Left ventricle myocardium inferior (tissue), 1 donor: ENCODE measurements around the gene STK32C. TPM values are rescaled to one million over a fixed set of nuclear protein-coding genes. Genes with fewer than 3 reads are reported as not detected.
"Not testable (repeated sequence)": the region's sequence is repeated elsewhere in the genome, so short reads cannot be mapped to it uniquely, and the experiment has no call there.

Experiments used
- DNase-seq: peaks from one replicate; pipeline ENCODE4 v3.0.0-alpha.2; 2020
- H3K27ac ChIP-seq: fragments of 200-600 bp; replicated peaks from 2 replicates; pipeline ENCODE4 v1.8.0; 2021
- H3K27me3 ChIP-seq: fragments of 200-600 bp; 2 replicates; pipeline ENCODE4 v1.8.0; 2021; ENCODE audit warnings: low read depth
- H3K36me3 ChIP-seq: fragments of 200-600 bp; 2 replicates; pipeline ENCODE4 v1.8.0; 2021
- H3K4me1 ChIP-seq: fragments of 200-600 bp; 2 replicates; pipeline ENCODE4 v1.8.0; 2021
- H3K4me3 ChIP-seq: fragments of 200-600 bp; 2 replicates; pipeline ENCODE4 v1.8.0; 2021; ENCODE audit warnings: mild to moderate bottlenecking, moderate library complexity
- H3K9me3 ChIP-seq: fragments of 200-600 bp; replicated peaks from 2 replicates; pipeline ENCODE4 v1.8.0; 2021
- intact Hi-C: fragments of 100-400 bp; cut with micrococcal nuclease; formaldehyde crosslinking; loops from one replicate; pipeline ENCODE4 v1.11.0; 2022
- total RNA-seq: library from RNA; stranded (reverse); fragmentation: NEBNext Ultra II Directional; extraction: Animal tissue kit (Norgen Biotek cat#: 25700); gene quantifications from one replicate; pipeline ENCODE4 v1.2.1, GENCODE V29; 2021
- TF ChIP-seq, protein P1 (sequence below): fragments of 200-600 bp; IDR thresholded peaks from 2 replicates; pipeline ENCODE4 v1.8.0; 2021; ENCODE audit warnings: antibody characterized with exemption, mild to moderate bottlenecking, borderline replicate concordance
- donor health status: DM: no; HTN: yes; CAD: no; lungs with severe emphysema.

Gene STK32C
- total RNA-seq, 1 donor from 2014 or later: 4.4 TPM

GRCh38 chr10:132271458-132272230 is 36.1 kb downstream of the STK32C start:
- Histone ChIP-seq H3K27me3 (peaks cover 20% of the 10 kb centered on the region), H3K27ac (no peak overlapping the region), H3K4me3 (no peak overlapping the region), H3K4me1 (no peaks in the 10 kb centered on the region), H3K36me3 (no peaks in the 10 kb centered on the region), H3K9me3 (no peaks in the 10 kb centered on the region)
- TF ChIP-seq, protein P1, sequence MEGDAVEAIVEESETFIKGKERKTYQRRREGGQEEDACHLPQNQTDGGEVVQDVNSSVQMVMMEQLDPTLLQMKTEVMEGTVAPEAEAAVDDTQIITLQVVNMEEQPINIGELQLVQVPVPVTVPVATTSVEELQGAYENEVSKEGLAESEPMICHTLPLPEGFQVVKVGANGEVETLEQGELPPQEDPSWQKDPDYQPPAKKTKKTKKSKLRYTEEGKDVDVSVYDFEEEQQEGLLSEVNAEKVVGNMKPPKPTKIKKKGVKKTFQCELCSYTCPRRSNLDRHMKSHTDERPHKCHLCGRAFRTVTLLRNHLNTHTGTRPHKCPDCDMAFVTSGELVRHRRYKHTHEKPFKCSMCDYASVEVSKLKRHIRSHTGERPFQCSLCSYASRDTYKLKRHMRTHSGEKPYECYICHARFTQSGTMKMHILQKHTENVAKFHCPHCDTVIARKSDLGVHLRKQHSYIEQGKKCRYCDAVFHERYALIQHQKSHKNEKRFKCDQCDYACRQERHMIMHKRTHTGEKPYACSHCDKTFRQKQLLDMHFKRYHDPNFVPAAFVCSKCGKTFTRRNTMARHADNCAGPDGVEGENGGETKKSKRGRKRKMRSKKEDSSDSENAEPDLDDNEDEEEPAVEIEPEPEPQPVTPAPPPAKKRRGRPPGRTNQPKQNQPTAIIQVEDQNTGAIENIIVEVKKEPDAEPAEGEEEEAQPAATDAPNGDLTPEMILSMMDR: no peak
- intact Hi-C loops: no loop called here
- no peak for DNase-seq

- peaks cover 20% of the 10 kb centered on the region for H3K27me3 ChIP-seq
- no peaks in the 10 kb centered on the region for H3K36me3 ChIP-seq
- H3K4me3 ChIP-seq: no peak overlapping the region
- intact Hi-C loops: no loop called here
- DNase-seq: no peak
- H3K9me3 ChIP-seq: no peaks in the 10 kb centered on the region
- no peaks in the 10 kb centered on the region for H3K4me1 ChIP-seq
- TF ChIP-seq, protein P1: no peak
- no peak overlapping the region for H3K27ac ChIP-seq
Observed at GRCh38 chr10:132270721-132271457, 36.9 kb downstream of the STK32C start.

GRCh38 chr10:132270256-132270655 is 37.5 kb downstream of the STK32C start:
- no peak for DNase-seq
- Histone ChIP-seq H3K27ac (no peak overlapping the region), H3K36me3 (no peaks in the 10 kb centered on the region), H3K4me3 (no peak overlapping the region), H3K4me1 (no peaks in the 10 kb centered on the region), H3K9me3 (no peaks in the 10 kb centered on the region), H3K27me3 (peaks cover 20% of the 10 kb centered on the region)
- intact Hi-C loops: no loop called here
- TF ChIP-seq, protein P1: no peak

GRCh38 chr10:132269266-132270230 is 38.2 kb downstream of the STK32C start:
- Histone ChIP-seq H3K27me3 (peaks cover 18% of the 10 kb centered on the region), H3K36me3 (no peaks in the 10 kb centered on the region), H3K4me1 (no peaks in the 10 kb centered on the region), H3K27ac (no peak overlapping the region), H3K4me3 (no peak overlapping the region), H3K9me3 (no peaks in the 10 kb centered on the region)
- TF ChIP-seq, protein P1: no peak
- intact Hi-C loops: no loop called here
- DNase-seq: no peak

GRCh38 chr10:132267916-132268315 is 39.8 kb downstream of the STK32C start:
- intact Hi-C loops, H3K27ac ChIP-seq, H3K4me1 ChIP-seq, H3K4me3 ChIP-seq, H3K36me3 ChIP-seq, H3K9me3 ChIP-seq, DNase-seq: not testable (repeated sequence)
- peaks cover 13% of the 10 kb centered on the region for H3K27me3 ChIP-seq
